Measurements from ENCODE around the gene OLFM2. TPM values are rescaled to one million over a fixed set of nuclear protein-coding genes. Genes with fewer than 3 reads are reported as not detected.

The OLFM2 gene
- total RNA-seq, 1 experiment from 2014 or later: 106 TPM

- Histone ChIP-seq H3K9me3 (ENCODE audit: low read depth, low read length, poor library complexity, severe bottlenecking) (no peaks in the 10 kb centered on the region), H3K4me3 (ENCODE audit: low read depth, low read length, poor library complexity, severe bottlenecking) (no peak overlapping the region), H3K27ac (ENCODE audit: low read depth, low read length, poor library complexity, severe bottlenecking) (no peak overlapping the region), H3K36me3 (ENCODE audit: insufficient read depth, low read length, poor library complexity, severe bottlenecking) (no peaks in the 10 kb centered on the region), H3K27me3 (replicated peaks; ENCODE audit: insufficient read depth, low read depth, low read length, poor library complexity) (no peaks in the 10 kb centered on the region), H3K4me1 (ENCODE audit: insufficient read depth, low read length, poor library complexity, severe bottlenecking) (peaks cover 11% of the 10 kb centered on the region)
- TF ChIP-seq EZH2 (IDR thresholded peaks at IDR 0.05; ENCODE audit: borderline replicate concordance, low read depth, low read length, poor library complexity, severe bottlenecking) (no peak), CTCF (conservative IDR thresholded peaks at IDR 0.05; ENCODE audit: low read depth, low read length) (no peak)
- BruUV-seq (replicated peaks): no TSS peak
- CTCF ChIA-PET: no interaction called here
- intact Hi-C loops (cut with micrococcal nuclease; ENCODE audit: unreplicated experiment): no loop called here
- DNase-seq (ENCODE audit: low spot score): no peak
- POLR2A ChIA-PET (ENCODE audit: low non-redundant PET): no interaction called here
Observed at GRCh38 chr19:9891609-9892373, 44.5 kb downstream of the OLFM2 start.

GRCh38 chr19:9885077-9885552 lies 51.2 kb downstream of the OLFM2 start:
- DNase-seq (ENCODE audit: low spot score): peak; percentile 43
- H3K4me1 ChIP-seq (ENCODE audit: insufficient read depth, low read length, poor library complexity, severe bottlenecking): peaks cover 9% of the 10 kb centered on the region
- peaks cover 3% of the 10 kb centered on the region for H3K36me3 ChIP-seq (ENCODE audit: insufficient read depth, low read length, poor library complexity, severe bottlenecking)
- no TSS peak for BruUV-seq (replicated peaks)
- ChIA-PET CTCF (no interaction called here), POLR2A (ENCODE audit: low non-redundant PET) (no interaction called here)
- no peak for TF ChIP-seq EZH2 (IDR thresholded peaks at IDR 0.05; ENCODE audit: borderline replicate concordance, low read depth, low read length, poor library complexity, severe bottlenecking)
- TF ChIP-seq CTCF (conservative IDR thresholded peaks at IDR 0.05; ENCODE audit: low read depth, low read length): peak; percentile 44
- no peak overlapping the region for H3K4me3 ChIP-seq (ENCODE audit: low read depth, low read length, poor library complexity, severe bottlenecking)
- no peaks in the 10 kb centered on the region for H3K9me3 ChIP-seq (ENCODE audit: low read depth, low read length, poor library complexity, severe bottlenecking)
- H3K27ac ChIP-seq (ENCODE audit: low read depth, low read length, poor library complexity, severe bottlenecking): no peak overlapping the region
- H3K27me3 ChIP-seq (replicated peaks; ENCODE audit: insufficient read depth, low read depth, low read length, poor library complexity): no peaks in the 10 kb centered on the region
- intact Hi-C loops (cut with micrococcal nuclease; ENCODE audit: unreplicated experiment): no loop called here

- POLR2A ChIA-PET (ENCODE audit: low non-redundant PET): no interaction called here
Observed at GRCh38 chr19:9883764-9884163, 52.6 kb downstream of the OLFM2 start.

More at GRCh38 chr19:9883764-9884163, 52.6 kb downstream of the OLFM2 start:
- Histone ChIP-seq H3K27ac (ENCODE audit: low read depth, low read length, poor library complexity, severe bottlenecking) (no peak overlapping the region), H3K27me3 (replicated peaks; ENCODE audit: insufficient read depth, low read depth, low read length, poor library complexity) (no peaks in the 10 kb centered on the region), H3K4me1 (ENCODE audit: insufficient read depth, low read length, poor library complexity, severe bottlenecking) (no peaks in the 10 kb centered on the region), H3K36me3 (ENCODE audit: insufficient read depth, low read length, poor library complexity, severe bottlenecking) (peaks cover 3% of the 10 kb centered on the region), H3K4me3 (ENCODE audit: low read depth, low read length, poor library complexity, severe bottlenecking) (no peak overlapping the region), H3K9me3 (ENCODE audit: low read depth, low read length, poor library complexity, severe bottlenecking) (no peaks in the 10 kb centered on the region)
- no peak for DNase-seq (ENCODE audit: low spot score)
- intact Hi-C loops (cut with micrococcal nuclease; ENCODE audit: unreplicated experiment): no loop called here
- TF ChIP-seq CTCF (conservative IDR thresholded peaks at IDR 0.05; ENCODE audit: low read depth, low read length) (no peak), EZH2 (IDR thresholded peaks at IDR 0.05; ENCODE audit: borderline replicate concordance, low read depth, low read length, poor library complexity, severe bottlenecking) (no peak)
- CTCF ChIA-PET: no interaction called here
- no TSS peak for BruUV-seq (replicated peaks)
